ENCODE measurements around the gene DNAH10.

The DNAH10 gene

GRCh38 chr12:123873793-123874192, 111.7 kb downstream of the DNAH10 start:
- no peak for DNase-seq
- intact Hi-C loops (cut with DNase I), result no loop called here

GRCh38 chr12:123877968-123878367, 115.9 kb downstream of the DNAH10 start:
- intact Hi-C loops (cut with DNase I), result no loop called here
- DNase-seq, result no peak

GRCh38 chr12:123879101-123879500, 117.0 kb downstream of the DNAH10 start:
- DNase-seq, result no peak
- intact Hi-C loops (cut with DNase I), result no loop called here

DNA sequence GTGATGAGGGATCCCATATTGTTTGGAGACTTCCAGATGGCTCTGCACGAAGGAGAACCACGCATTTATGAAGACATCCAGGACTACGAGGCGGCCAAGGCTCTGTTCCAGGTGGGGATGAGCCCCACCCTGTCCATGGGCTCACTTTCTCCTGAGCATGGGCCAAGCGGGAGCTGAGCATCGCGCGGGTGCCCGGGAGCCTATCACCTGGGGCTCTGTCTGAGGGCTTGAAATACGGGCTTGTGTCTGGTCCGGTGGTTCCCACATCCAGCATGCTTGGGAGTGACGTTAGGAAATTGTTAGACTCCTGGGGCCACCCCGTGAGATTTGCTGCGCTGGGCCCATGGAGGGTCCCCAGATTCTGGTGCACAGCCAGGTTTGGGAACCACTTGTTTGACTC, 117.6 kb downstream of the DNAH10 start:
- intact Hi-C loops (cut with DNase I), result no loop called here
- DNase-seq, result peak in 1 of 10 donors; percentile 71

- no peak for DNase-seq
- intact Hi-C loops (cut with DNase I), result no loop called here
Measured at GRCh38 chr12:123882161-123882705, 120.1 kb downstream of the DNAH10 start.

- intact Hi-C loops (cut with DNase I), result no loop called here
- no peak for DNase-seq
Measured at GRCh38 chr12:123886258-123886657, 124.2 kb downstream of the DNAH10 start.

- DNase-seq, result no peak
- intact Hi-C loops (cut with DNase I), result no loop called here
Measured at GRCh38 chr12:123886931-123887582, 125.0 kb downstream of the DNAH10 start.

DNA sequence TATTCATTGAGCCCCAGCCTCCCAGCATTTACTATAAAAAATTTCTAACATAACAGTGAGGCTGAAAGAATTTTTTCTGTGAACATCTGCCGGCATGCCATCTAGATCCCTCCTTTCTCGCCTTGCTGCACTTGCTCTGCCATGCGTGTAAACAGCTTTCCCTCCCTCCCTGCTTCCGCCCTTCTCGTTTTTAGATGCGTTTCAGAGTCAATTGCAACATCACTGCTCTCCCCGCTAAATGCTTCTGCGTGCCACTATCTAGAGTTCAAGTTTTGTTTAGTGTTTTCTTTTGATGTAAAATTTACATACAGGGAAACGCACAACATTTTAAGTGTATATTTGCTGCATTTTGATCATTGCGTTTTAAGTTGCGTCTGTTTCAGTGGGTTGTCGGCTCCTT, 126.9 kb downstream of the DNAH10 start:
- intact Hi-C loops (cut with DNase I), result no loop called here
- DNase-seq, result no peak

- peak in 1 of 10 donors; percentile 55 for DNase-seq
- intact Hi-C loops (cut with DNase I), result no loop called here
Measured at GRCh38 chr12:123889848-123890535, 127.9 kb downstream of the DNAH10 start.

DNA sequence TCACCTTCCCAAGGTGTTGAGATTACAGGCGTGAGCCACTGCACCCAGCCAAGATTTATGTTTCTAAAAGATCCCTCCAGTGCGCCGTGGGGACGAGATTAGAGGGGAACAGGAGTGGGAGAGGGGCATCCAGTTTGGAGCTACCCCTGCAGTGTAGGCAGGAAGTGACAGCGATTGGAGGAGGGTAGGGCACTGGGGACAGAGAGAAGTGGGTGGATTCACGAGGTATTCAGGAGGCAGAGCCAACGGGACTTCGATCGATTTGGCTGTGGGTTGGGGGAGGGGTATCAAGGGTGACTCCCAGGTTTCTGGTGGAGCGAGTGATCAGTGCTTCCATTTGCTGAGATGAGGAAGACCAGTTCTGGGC, 128.4 kb downstream of the DNAH10 start:
- DNase-seq, result peak in 1 of 10 donors; percentile 55
- intact Hi-C loops (cut with DNase I), result no loop called here

- intact Hi-C loops (cut with DNase I), result no loop called here
- DNase-seq, result peak in 1 of 10 donors; percentile 21
Measured at GRCh38 chr12:123891011-123891410, 128.9 kb downstream of the DNAH10 start.

- intact Hi-C loops (cut with DNase I), result no loop called here
- DNase-seq, result peak in 1 of 10 donors; percentile 41
Measured at GRCh38 chr12:123891516-123892179, 129.5 kb downstream of the DNAH10 start.

DNA sequence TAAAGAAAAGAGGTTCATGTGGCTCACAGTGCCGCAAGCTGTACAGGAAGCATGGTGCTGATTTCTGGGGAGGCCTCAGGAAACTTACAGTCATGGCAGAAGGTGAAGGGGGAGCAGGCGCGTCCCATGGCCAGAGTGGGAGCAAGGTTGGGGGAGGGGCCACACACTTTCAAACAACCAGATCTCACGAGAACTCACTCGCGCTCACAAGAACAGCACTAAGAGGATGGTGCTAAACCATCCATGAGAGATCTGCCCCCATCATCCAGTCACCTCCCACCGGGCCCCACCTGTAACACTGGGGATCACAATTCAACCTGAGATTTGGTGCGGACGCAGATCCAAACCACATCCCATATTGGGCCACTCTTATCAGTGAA, 130.1 kb downstream of the DNAH10 start:
- intact Hi-C loops (cut with DNase I), result no loop called here
- DNase-seq, result peak in 1 of 10 donors; percentile 55

DNA sequence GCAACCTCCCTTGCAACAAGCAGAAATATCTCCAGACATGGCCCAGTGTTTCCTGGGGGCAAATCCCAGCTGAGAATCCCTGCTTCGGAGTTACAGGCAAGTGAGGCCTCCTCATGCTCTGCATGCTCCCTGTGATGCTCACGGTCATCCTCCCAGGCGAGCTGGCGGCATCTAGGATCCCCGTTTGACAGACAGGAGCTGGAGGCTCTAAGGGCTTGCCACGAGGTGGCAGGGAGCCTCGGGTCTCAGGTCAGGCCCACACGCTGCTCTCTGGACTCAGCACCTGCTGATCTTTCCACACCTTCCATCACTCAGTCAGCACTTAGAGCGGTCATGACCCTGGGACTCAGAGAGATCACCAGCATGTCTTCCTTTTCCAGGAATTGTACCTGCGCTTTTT, 130.8 kb downstream of the DNAH10 start:
- intact Hi-C loops (cut with DNase I), result no loop called here
- peak in 1 of 10 donors; percentile 47 for DNase-seq

DNA sequence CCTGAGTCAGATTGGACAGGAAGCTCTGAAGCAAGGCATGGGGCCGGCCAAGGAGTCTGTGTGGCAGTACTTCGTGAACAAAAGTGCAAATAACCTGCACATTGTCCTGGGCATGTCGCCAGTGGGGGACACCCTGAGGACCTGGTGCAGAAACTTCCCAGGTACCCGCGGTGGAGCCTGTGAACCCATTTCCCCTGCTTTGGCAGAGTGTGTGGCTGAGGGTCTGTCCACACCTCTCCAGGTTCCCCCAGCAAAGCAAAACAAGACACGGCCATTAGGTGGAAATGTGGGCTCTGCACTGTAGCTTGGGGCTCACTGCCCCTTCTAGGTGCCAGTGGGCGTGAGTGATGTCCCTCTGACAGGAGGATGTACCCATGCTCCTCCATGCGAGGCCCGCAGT, 131.2 kb downstream of the DNAH10 start:
- peak in 1 of 10 donors; percentile 74 for DNase-seq
- intact Hi-C loops (cut with DNase I), result no loop called here

DNA sequence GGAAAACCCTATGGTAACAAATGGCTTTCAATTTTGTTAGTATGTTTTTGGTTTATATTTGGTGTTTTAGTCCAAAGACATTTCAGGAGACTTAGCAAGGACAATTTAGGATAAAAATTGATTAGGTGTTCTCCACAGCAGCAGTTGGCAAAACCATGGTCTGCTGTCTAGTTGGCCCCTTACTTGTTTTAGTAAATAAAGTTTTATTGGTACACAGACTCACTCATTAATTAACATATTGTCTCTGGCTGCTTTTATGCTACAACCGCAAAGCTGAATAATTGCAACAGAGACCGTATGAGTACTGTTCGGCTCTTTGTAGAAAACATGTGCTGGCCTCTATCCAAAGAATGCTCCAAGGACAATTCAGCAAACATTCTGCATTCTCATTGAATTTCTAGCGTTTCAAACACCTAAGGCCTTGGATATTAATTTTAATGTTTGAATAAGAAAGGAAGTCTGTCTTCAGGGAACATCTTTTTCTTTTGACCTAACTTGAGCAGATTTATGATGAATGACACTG, 132.8 kb downstream of the DNAH10 start:
- intact Hi-C loops (cut with DNase I), result no loop called here
- DNase-seq, result no peak

DNA sequence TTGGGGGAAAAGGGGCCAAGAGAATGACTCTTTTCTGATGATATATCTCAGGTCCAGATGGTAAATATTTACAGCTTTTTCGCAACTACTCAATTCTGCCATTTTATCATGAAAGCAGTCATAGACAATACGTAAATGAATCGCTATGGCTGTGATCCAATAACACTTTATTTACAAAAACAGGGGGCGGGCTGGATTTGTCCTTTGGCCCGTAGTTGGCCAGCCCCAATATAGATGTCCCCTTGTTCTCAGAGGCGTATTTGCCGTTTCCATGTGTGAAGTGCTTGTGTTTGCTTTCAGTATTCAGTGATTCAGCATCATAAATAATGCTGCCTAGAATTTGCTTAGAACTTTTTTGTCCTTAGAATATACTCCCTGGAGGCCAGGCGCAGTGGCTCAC, 133.3 kb downstream of the DNAH10 start:
- intact Hi-C loops (cut with DNase I), result no loop called here
- DNase-seq, result peak in 1 of 10 donors; percentile 24

- intact Hi-C loops (cut with DNase I), result no loop called here
Measured at GRCh38 chr12:123896767-123897166, 134.7 kb downstream of the DNAH10 start.

GRCh38 chr12:123897221-123897620, 135.1 kb downstream of the DNAH10 start:
- DNase-seq, result peak in 1 of 10 donors; percentile 38
- intact Hi-C loops (cut with DNase I), result no loop called here

More at GRCh38 chr12:123896767-123897166, 134.7 kb downstream of the DNAH10 start:
- DNase-seq, result peak in 1 of 10 donors; percentile 55

DNA sequence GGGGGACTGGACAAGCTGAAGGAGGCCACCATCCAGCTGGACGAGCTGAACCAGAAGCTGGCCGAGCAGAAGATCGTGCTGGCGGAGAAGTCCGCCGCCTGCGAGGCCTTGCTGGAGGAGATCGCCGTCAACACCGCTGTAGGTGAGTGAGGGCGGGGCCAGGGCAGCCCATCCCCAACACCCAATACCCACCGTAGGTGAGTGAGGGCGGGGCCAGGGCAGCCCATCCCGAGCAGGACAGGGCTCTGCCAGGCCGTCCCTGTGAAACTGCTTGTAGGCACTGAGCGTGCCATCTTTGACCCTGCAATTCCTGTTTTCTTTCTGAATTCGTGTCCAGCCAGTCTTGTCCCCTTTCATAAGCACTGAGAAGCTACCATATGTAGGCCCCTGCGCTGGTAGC, 136.6 kb downstream of the DNAH10 start:
- no peak for DNase-seq

DNA sequence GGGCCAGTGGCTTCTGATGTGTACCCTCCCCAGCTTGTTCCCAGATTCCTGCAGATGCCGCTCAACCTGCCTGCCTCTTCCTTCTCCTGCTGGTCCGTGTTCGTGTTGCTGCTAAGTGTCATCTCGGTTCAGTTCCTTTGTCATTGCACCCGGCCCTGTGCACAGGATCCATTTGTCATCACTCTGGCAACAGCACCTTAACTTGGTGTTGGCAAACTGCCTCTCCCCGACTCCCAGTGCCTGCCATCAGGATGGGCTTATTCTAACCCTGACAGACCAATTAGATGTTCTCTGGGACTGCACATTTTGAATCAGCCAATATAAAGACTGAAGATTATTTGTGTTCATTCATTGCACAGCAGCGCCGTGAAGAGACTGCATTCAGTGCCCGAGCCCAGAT, 137.3 kb downstream of the DNAH10 start:
- intact Hi-C loops (cut with DNase I), result no loop called here
- no peak for DNase-seq

More for the DNA sequence above, 136.6 kb downstream of the DNAH10 start:
- intact Hi-C loops (cut with DNase I), result no loop called here
